Measurements from ENCODE around the gene KCNG2.
"Not testable (repeated sequence)": the region's sequence is repeated elsewhere in the genome, so short reads cannot be mapped to it uniquely, and the experiment has no call there.

KCNG2 gene

GRCh38 chr18:79873449-79874110 lies 75.8 kb downstream of the KCNG2 start:
- no peak for DNase-seq

GRCh38 chr18:79874553-79875530 lies 77.1 kb downstream of the KCNG2 start:
- no peak for DNase-seq

DNA sequence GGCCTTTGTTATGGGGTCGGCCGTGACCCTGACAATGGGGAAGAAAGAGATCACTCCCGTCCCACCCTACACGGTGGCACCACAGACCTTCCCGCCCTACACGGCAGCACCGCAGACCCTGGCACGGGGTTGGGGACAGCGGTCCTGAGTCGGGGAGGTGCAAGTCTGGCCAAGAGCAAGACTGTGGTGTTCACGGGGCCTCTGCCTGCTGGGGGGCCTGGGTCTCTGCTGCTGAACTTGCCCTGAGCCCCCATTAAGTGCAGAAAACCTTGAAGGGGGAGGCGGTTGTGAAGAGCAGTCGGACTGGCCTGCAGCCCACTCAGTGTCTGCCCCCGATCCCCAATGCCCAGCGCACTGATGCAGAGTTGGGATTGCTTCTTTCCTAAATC lies 77.8 kb downstream of the KCNG2 start:
- DNase-seq, result no peak

GRCh38 chr18:79875931-79876461 lies 78.3 kb downstream of the KCNG2 start:
- no peak for DNase-seq

- no peak for DNase-seq
Measured at GRCh38 chr18:79876497-79876896, 78.8 kb downstream of the KCNG2 start.

DNA sequence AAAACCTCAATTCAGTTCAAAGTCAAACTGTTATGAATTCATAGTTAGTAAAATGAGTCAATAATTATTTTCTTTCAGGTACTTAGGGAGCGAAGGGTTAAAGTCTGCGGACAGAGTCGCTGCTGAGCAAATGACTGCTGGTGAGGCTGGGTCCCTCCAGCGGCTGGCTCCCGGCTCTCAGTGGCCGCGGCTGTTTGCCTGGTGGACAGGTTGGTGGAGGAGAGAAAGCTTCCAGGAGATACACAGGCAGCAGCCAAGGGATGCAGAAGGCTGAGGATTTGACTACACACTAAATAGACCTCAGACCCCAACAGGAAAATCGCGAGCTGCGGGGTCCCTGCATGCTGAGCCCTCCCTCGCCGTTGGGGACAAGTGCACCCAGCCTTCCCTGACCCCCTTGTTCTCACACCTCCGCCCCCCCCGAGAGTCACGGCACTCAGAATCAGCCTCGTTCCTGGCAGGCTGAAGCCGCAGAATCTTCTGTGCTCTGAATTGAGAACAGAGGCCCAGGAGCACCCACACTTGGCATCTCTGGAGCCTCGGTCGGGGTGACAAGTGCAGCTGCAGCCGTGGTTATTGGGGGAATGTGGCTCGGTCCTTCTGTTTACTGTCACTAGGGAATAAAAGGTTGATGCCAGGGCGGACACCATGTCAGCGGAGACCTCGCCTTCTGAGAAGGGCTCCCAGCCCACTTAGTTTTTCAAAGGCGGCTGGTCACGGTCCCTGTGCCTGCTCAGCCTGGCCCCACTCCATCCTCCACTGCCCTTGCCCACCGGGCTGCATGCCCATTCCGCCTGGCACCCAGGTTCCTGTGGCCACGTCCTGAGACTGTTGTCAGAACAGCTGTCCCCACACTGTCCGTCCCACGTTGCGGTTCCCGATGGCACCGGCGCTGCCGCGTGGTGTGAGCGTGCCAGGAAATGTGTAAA lies 79.7 kb downstream of the KCNG2 start:
- DNase-seq, result no peak

DNA sequence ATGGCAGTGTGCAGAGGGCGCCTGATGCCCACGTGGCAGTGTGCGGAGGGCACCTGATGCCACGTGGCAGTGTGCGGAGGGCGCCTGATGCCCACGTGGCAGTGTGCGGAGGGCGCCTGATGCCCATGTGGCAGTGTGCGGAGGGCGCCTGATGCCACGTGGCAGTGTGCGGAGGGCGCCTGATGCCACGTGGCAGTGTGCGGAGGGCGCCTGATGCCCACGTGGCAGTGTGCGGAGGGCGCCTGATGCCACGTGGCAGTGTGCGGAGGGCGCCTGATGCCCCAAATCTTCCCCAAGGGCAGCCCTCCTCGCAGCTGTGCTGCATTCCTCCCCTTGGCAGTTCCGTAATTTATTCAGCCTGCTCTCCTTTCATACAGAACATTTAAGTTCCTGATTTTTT lies 80.5 kb downstream of the KCNG2 start:
- not testable (repeated sequence) for DNase-seq

- no peak for DNase-seq
Measured at GRCh38 chr18:79878741-79879378, 81.1 kb downstream of the KCNG2 start.

DNA sequence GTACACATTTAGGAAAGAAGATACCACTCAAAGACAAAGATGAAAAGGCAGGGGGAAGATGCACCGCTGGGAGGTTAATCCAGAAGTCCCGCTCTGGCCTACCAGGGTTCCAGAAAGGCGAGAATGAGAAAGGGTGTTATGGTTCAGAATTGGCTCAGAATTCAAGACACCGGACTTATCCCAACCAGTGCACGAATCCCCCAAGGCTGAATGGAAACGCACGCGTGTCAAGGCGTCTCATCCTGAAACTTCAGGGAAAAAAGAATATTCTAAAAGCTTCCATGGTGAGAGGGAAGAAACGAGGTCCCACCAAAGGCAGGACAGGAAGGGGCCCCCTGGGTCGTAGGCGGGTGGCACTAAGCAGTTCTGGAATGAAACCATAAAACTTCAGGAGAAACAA lies 81.8 kb downstream of the KCNG2 start:
- DNase-seq, result no peak

DNA sequence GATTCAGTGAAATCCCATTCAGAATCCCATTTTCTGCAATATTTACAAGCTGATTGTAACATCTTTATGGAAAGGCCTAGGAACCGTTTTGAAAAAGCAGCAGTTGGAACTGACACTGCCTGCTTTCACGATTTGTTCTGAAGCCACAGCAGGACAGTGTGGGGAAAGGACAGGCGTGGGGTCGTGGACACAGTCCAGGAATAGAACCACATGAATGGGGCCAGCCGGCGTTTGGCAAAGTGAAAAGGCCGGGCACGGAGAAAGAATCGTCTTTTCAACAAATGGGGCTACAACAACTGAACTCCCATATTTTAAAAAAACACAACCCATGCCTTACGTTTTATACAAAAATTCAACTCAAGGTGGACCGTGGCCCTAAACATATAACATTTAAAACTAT lies 84.0 kb downstream of the KCNG2 start:
- DNase-seq, result no peak

DNA sequence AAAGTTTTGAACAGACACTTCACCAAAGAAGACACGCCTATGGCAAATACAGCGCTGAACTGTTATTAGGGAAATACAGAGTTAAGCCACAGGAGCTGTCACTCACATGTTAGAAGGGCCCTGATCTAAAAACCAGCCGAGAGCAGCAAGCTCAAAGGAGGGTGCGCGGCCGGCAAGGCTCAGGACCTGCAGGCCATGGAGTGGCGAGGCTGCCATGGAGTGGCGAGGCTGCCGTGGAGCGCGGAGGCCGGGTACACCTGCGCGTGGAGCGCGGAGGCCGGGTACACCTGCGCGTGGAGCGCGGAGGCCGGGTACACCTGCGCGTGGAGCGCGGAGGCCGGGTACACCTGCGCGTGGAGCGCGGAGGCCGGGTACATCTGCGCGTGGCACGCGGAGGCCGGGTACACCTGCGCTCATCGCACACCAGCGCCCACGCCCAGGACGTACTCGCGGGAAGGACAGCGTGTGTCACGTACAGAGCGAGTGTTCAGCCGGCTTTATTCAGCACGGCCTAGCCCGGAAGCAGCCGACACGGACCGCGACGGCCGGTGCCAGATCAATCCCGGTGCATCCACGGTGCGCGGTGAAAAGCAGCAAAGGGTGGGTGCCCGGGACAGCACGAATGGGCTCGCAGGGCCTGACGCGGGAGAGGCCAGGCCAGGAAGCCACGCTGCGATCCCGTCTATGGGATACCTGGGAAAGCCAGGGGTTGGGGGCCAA lies 84.9 kb downstream of the KCNG2 start:
- DNase-seq, result no peak

DNA sequence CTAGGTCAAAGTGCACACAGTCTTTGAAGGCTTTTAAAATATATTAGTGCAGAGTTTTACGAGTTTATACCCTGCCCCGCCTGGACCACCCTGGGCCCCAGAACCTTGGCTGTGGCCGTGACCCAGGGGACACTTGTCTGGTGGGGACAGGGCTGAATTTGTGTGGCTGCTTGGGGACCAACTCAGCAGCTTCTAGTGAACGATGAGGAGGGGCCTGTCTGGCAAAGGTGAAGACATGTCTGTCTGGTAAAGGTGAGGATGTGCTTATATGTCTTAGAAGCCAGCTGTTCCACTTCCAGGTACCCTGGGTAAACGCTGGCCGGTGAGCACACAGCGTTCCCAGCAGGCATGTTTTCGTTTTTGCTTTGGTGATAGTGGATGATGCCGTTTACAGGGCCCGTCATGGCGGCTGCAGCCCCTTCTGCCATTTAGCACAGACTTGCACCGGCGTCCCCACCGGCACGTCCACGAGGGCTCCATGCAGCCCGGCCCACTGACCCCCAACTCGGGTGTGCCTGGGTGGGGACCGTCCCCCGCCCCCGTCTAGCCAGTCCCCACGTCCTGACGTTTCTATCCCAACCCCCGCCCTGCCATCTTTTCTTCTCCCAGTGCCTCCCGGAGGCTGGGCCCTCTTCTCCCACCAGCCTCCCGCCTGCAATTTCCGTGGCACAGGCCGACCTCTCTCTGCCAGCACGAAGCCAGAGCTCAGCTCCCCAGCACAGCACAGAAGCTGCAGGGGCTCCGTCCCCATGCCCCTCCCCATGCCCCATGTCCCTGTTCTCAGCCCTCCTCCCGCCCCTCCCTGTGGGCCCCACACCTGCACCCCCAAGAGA lies 85.9 kb downstream of the KCNG2 start:
- DNase-seq, result no peak

DNA sequence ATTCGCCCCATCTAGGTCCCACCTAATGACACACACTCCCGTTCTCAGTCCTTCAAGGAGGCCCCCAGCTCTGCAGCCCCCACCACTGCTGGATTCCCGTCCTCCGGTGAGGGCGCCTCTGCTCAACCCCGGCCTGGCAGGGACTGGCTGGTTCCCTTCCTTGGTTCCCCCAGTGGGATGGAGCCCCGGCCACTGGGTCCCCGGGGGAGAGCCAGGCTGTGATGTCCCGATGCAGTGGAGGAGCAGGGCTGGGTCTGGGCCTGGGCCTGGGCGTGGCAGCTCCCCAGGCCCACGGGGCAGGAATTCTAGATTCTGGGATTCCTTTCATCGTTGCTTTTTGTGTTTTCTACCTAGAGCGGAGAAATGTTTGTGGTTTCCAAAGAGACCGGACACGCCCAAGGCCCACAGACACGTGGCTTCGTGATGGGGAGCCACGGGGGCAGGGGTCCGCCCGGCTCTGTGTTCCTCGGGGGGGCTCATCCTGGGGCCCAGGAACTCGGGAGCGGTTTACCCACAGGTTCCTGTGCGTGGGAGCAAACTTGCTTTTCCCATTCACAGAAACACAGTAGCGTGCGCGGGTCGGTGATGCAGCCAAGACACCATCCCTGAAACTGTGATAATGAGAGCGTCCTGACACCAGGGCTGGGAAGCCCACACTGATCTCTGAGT lies 86.7 kb downstream of the KCNG2 start:
- no peak for DNase-seq

DNA sequence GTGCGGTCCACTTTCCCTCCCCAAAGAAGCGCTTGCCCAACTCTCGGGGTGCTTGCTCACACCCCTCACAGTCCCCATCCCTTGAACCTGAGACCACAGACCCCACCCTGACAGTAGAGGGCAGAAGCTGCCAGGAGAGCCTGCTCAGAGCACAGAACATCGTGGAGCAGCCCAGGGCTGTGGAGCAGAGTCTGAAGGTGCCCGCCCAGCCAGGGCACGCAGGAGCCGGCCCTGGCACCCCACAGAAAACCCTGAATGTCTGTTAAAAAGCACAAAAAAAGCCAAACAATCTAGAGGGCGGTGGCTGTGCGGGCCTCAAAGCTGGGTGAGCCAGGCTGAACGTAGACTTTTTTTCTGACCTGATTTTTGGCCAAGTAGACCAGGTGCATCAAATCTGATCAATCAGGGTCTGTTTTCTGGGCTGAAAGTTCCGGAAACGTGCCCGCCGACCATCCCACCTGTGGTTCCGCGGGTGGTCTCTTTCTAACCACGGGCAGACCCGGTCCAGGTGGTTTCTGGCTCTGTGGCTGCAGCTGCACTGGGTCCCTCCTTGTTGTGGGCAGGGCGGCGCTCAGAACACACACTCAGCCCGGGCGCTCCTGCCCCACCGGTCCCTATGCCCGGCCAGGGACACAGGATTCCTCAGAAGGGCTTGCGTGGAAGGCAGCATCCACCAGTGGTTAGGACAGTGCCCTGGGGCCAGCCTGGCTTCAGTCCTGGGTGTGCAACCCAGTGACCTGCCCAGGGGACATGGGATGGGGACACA lies 87.4 kb downstream of the KCNG2 start:
- no peak for DNase-seq

GRCh38 chr18:79887181-79888000 lies 89.7 kb downstream of the KCNG2 start:
- DNase-seq, result no peak

DNA sequence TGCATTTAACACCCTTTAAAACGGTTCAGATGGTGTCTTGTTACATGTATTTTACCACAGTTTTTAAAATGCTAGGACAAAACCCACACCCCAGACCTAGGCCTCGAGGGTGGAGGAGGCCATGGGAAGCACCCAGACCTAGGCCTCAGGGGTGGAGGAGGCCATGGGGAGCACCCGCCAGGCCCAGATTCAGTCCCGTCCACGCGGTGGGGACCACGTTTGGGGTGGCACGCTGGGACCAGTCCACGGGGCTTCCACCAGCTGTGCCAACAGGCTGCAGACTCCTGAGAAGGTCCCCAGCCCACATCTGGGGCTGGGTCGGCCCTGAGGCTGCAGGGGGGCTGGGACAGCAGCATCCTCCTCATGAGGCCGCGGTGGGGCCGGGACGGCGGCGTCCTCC lies 90.3 kb downstream of the KCNG2 start:
- DNase-seq, result no peak

GRCh38 chr18:79889569-79889968 lies 91.8 kb downstream of the KCNG2 start:
- no peak for DNase-seq

- DNase-seq, result no peak
Measured at GRCh38 chr18:79890674-79891073, 92.9 kb downstream of the KCNG2 start.
